ENCODE results near the gene CNKSR2.

GRCh38 chrX:21700967-21701366 lies 326.7 kb downstream of the CNKSR2 start:
- TF ChIP-seq, protein P1, sequence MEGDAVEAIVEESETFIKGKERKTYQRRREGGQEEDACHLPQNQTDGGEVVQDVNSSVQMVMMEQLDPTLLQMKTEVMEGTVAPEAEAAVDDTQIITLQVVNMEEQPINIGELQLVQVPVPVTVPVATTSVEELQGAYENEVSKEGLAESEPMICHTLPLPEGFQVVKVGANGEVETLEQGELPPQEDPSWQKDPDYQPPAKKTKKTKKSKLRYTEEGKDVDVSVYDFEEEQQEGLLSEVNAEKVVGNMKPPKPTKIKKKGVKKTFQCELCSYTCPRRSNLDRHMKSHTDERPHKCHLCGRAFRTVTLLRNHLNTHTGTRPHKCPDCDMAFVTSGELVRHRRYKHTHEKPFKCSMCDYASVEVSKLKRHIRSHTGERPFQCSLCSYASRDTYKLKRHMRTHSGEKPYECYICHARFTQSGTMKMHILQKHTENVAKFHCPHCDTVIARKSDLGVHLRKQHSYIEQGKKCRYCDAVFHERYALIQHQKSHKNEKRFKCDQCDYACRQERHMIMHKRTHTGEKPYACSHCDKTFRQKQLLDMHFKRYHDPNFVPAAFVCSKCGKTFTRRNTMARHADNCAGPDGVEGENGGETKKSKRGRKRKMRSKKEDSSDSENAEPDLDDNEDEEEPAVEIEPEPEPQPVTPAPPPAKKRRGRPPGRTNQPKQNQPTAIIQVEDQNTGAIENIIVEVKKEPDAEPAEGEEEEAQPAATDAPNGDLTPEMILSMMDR (IDR thresholded peaks at IDR 0.05): no peak
- no peak for TF ChIP-seq POLR2A (IDR thresholded peaks at IDR 0.05)
